ENCODE data around the gene CETN1.

CETN1 gene

DNA sequence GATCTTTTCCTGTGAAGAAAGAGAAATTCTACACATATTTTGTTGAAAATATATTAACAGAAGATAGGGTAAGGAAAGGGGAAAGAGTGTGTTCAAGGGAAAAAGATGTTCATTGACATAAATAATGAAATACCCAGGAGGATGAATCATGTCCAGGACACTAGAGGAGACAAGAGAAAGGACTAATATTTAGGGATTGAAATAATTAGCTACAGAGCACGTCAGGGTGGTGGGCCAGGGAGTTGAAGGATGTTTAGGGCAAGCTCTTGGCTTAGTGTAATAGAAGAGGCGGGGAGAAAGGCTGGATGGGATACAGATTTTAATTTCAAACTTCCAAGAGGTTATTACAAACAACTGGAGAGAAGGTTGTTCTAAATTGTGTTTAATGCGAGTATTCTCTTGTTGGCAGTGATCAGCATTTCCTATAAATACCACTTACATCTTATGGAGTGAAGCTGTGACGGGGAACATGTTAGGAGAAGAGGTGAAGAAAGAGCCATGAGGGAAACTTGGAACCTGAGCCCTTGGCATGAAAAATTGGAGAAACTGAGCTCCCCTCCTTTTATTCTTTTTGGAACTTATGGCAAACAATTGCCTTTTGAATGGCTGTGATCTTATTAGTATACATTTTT, 36.6 kb upstream of the CETN1 start:
- Histone ChIP-seq H3K27me3 (ENCODE audit: control insufficient read depth in 3 of 3, insufficient read depth in 3 of 3, low read depth in 1 of 3, low read length in 3 of 3) (no peaks in the 10 kb centered on the region), H3K4ac (ENCODE audit: low read length) (no peak overlapping the region), H3K9me3 (replicated peaks in 1 of 2; ENCODE audit: control insufficient read depth in 2 of 2, insufficient read depth in 1 of 2, low read depth in 1 of 2, low read length in 2 of 2) (peaks cover 0 to 2% of the 10 kb centered on the region in 2 donors), H3K4me1 (ENCODE audit: control insufficient read depth in 2 of 2, insufficient read depth in 1 of 2, low read depth in 1 of 2, low read length in 2 of 2) (no peaks in the 10 kb centered on the region), H3K9ac (ENCODE audit: low read depth, low read length, poor library complexity) (no peak overlapping the region), H3K36me3 (replicated peaks in 1 of 2; ENCODE audit: control insufficient read depth in 2 of 2, insufficient read depth in 2 of 2, low read length in 2 of 2) (no peaks in the 10 kb centered on the region), H2BK15ac (ENCODE audit: low read length) (no peak overlapping the region), H3K14ac (ENCODE audit: low read length) (no peak overlapping the region), H4K91ac (ENCODE audit: low read depth, low read length, poor library complexity) (no peak overlapping the region), H3K27ac (replicated peaks; ENCODE audit: low read length) (no peak overlapping the region), H3K23ac (ENCODE audit: low read depth, low read length, poor library complexity) (no peak overlapping the region), H2AK5ac (ENCODE audit: low read depth, low read length) (no peak overlapping the region), H2BK12ac (ENCODE audit: low read length) (no peak overlapping the region), H2AFZ (ENCODE audit: low read length) (no peak overlapping the region), H3K79me1 (ENCODE audit: low read depth, low read length) (no peaks in the 10 kb centered on the region), H3K18ac (ENCODE audit: low read length) (no peak overlapping the region), H3K4me2 (ENCODE audit: insufficient read depth, low read length, poor library complexity, severe bottlenecking) (no peak overlapping the region), H4K8ac (ENCODE audit: low read depth, low read length) (no peak overlapping the region), H3K4me3 (ENCODE audit: low read length in 2 of 2) (no peak overlapping the region), H2BK120ac (ENCODE audit: low read depth, low read length) (no peak overlapping the region), H2BK5ac (ENCODE audit: low read length) (no peak overlapping the region)
- WGBS, 2 donors (ENCODE audit: extremely low coverage in 2 of 2, insufficient read length in 2 of 2, insufficient replicate concordance in 1 of 2) = no CpG with 5 or more reads among the region's 4 CpGs
- DNase-seq (ENCODE audit: low spot score) = no peak

DNA sequence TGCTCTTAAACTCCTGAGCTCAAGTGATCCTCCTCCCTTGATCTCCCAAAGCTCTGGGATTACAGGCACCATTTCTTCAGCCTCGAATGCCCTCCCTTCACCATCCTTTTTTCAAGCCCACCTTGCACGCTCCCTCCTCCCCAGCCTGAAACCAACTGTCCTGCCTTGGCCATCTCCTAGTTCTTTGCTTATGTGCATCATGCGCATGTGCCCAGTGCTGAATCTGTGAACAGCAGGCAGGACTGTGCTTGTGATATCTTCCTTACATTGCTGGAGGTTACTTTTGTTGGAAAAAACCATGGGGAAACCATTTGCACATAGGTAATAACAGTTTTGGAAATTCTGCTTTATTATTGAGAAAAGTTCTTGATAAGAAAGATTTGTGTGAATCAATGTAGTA, 30.2 kb upstream of the CETN1 start:
- Histone ChIP-seq H2BK120ac (ENCODE audit: low read depth, low read length) (no peak overlapping the region), H3K23ac (ENCODE audit: low read depth, low read length, poor library complexity) (peak overlapping the region; percentile 8), H3K27ac (replicated peaks; ENCODE audit: low read length) (no peak overlapping the region), H2BK15ac (ENCODE audit: low read length) (no peak overlapping the region), H3K9me3 (replicated peaks in 1 of 2; ENCODE audit: control insufficient read depth in 2 of 2, insufficient read depth in 1 of 2, low read depth in 1 of 2, low read length in 2 of 2) (peaks cover 0 to 5% of the 10 kb centered on the region in 2 donors), H2AFZ (ENCODE audit: low read length) (no peak overlapping the region), H3K14ac (ENCODE audit: low read length) (no peak overlapping the region), H2BK12ac (ENCODE audit: low read length) (no peak overlapping the region), H3K4me2 (ENCODE audit: insufficient read depth, low read length, poor library complexity, severe bottlenecking) (no peak overlapping the region), H4K91ac (ENCODE audit: low read depth, low read length, poor library complexity) (no peak overlapping the region), H4K8ac (ENCODE audit: low read depth, low read length) (no peak overlapping the region), H3K18ac (ENCODE audit: low read length) (no peak overlapping the region), H2AK5ac (ENCODE audit: low read depth, low read length) (no peak overlapping the region), H2BK5ac (ENCODE audit: low read length) (no peak overlapping the region), H3K4ac (ENCODE audit: low read length) (no peak overlapping the region), H3K36me3 (replicated peaks in 1 of 2; ENCODE audit: control insufficient read depth in 2 of 2, insufficient read depth in 2 of 2, low read length in 2 of 2) (no peaks in the 10 kb centered on the region), H3K79me1 (ENCODE audit: low read depth, low read length) (no peaks in the 10 kb centered on the region), H3K27me3 (ENCODE audit: control insufficient read depth in 3 of 3, insufficient read depth in 3 of 3, low read depth in 1 of 3, low read length in 3 of 3) (no peaks in the 10 kb centered on the region), H3K4me3 (ENCODE audit: low read length in 2 of 2) (no peak overlapping the region), H3K4me1 (ENCODE audit: control insufficient read depth in 2 of 2, insufficient read depth in 1 of 2, low read depth in 1 of 2, low read length in 2 of 2) (no peaks in the 10 kb centered on the region), H3K9ac (ENCODE audit: low read depth, low read length, poor library complexity) (no peak overlapping the region)
- no CpG with 5 or more reads among the region's 3 CpGs for WGBS, 2 donors (ENCODE audit: extremely low coverage in 2 of 2, insufficient read length in 2 of 2, insufficient replicate concordance in 1 of 2)
- no peak for DNase-seq (ENCODE audit: low spot score)

DNA sequence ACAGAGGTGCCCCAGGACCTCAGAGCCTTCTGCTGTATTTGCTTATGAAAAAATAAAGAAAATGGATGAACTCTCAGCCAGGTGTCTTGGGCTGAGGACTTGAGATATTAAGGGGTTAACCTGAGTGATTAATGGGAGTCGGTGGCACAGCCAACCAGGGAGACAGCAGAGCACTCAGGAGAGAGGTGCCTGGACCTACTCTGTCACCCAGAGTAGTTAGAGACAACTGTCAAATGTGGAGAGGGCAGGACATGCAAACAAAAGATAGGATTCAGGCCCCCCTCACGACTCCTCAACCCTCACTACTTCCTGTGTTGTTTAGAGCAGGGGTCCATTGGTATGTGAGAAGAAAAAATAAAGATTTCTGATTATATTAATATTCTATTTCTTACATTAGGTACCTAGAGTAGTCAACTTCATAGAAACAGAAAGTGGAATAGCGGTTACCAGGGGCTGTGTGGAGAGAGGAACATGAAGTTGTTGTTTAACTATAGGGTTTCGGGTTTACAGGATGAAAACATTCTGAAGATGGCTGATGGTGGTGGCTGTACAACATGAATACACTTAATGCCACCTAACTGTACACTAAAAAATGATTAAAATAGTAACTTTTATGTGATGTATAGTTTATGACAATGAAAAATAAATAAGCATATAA, 28.6 kb upstream of the CETN1 start:
- peaks cover 0 to 3% of the 10 kb centered on the region in 2 donors for H3K9me3 ChIP-seq (replicated peaks in 1 of 2; ENCODE audit: control insufficient read depth in 2 of 2, insufficient read depth in 1 of 2, low read depth in 1 of 2, low read length in 2 of 2)
- no peak overlapping the region for H3K4ac ChIP-seq (ENCODE audit: low read length)
- H3K14ac ChIP-seq (ENCODE audit: low read length) = no peak overlapping the region
- no peak overlapping the region for H3K27ac ChIP-seq (replicated peaks; ENCODE audit: low read length)
- no peak overlapping the region for H2BK12ac ChIP-seq (ENCODE audit: low read length)
- H2AK5ac ChIP-seq (ENCODE audit: low read depth, low read length) = no peak overlapping the region
- H3K4me3 ChIP-seq (ENCODE audit: low read length in 2 of 2) = no peak overlapping the region
- no peak overlapping the region for H2AFZ ChIP-seq (ENCODE audit: low read length)
- no peaks in the 10 kb centered on the region for H3K36me3 ChIP-seq (replicated peaks in 1 of 2; ENCODE audit: control insufficient read depth in 2 of 2, insufficient read depth in 2 of 2, low read length in 2 of 2)
- H3K4me2 ChIP-seq (ENCODE audit: insufficient read depth, low read length, poor library complexity, severe bottlenecking) = no peak overlapping the region
- WGBS, 2 donors (ENCODE audit: extremely low coverage in 2 of 2, insufficient read length in 2 of 2, insufficient replicate concordance in 1 of 2) = no CpG with 5 or more reads among the region's 4 CpGs
- H3K18ac ChIP-seq (ENCODE audit: low read length) = no peak overlapping the region
- no peaks in the 10 kb centered on the region for H3K27me3 ChIP-seq (ENCODE audit: control insufficient read depth in 3 of 3, insufficient read depth in 3 of 3, low read depth in 1 of 3, low read length in 3 of 3)
- DNase-seq (ENCODE audit: low spot score) = no peak
- H3K79me1 ChIP-seq (ENCODE audit: low read depth, low read length) = no peaks in the 10 kb centered on the region
- no peak overlapping the region for H2BK5ac ChIP-seq (ENCODE audit: low read length)
- no peak overlapping the region for H2BK15ac ChIP-seq (ENCODE audit: low read length)
- H2BK120ac ChIP-seq (ENCODE audit: low read depth, low read length) = no peak overlapping the region
- H3K9ac ChIP-seq (ENCODE audit: low read depth, low read length, poor library complexity) = no peak overlapping the region
- H4K91ac ChIP-seq (ENCODE audit: low read depth, low read length, poor library complexity) = no peak overlapping the region
- H4K8ac ChIP-seq (ENCODE audit: low read depth, low read length) = no peak overlapping the region
- H3K23ac ChIP-seq (ENCODE audit: low read depth, low read length, poor library complexity) = no peak overlapping the region
- H3K4me1 ChIP-seq (ENCODE audit: control insufficient read depth in 2 of 2, insufficient read depth in 1 of 2, low read depth in 1 of 2, low read length in 2 of 2) = no peaks in the 10 kb centered on the region

DNA sequence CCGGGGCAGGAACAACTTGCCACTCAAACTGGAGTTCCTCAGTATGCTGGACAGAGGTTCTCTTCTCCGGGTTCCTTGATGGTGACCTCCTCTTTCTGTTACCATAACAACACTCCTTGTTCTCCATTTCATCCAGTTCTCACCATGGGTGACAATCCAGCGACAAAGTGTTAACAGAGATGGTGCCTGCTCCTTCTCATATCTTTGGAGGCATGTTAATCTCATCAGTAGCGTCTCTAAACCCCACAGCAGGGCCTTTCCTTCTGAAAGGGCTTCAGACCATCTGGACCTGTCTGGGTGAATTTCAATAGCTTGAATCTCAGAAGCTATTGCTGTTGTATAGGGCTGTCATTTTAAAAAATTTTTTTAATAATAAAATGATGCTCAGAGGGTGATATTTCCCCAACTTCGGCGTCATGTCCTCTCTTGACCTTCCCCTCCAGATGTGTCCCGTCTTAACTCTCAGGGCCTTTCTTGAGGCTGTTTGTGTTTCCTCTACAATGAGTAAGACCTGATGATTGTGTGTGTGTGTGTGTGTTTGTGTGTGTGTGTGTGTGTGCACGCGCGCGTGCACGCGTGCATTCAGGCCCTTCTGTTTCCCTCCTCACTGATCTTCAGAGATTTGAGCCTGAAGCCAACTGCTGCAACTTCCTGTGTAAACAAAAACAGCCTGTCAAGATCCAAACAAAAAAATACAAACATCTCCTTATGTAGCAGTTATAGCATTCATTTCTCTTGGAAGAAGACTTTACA, 24.3 kb upstream of the CETN1 start:
- H2BK5ac ChIP-seq (ENCODE audit: low read length) = no peak overlapping the region
- H3K9ac ChIP-seq (ENCODE audit: low read depth, low read length, poor library complexity) = no peak overlapping the region
- no peak overlapping the region for H2AFZ ChIP-seq (ENCODE audit: low read length)
- H4K91ac ChIP-seq (ENCODE audit: low read depth, low read length, poor library complexity) = no peak overlapping the region
- no peaks in the 10 kb centered on the region for H3K36me3 ChIP-seq (replicated peaks in 1 of 2; ENCODE audit: control insufficient read depth in 2 of 2, insufficient read depth in 2 of 2, low read length in 2 of 2)
- H2BK120ac ChIP-seq (ENCODE audit: low read depth, low read length) = no peak overlapping the region
- H4K8ac ChIP-seq (ENCODE audit: low read depth, low read length) = peak overlapping the region; percentile 95
- H3K79me1 ChIP-seq (ENCODE audit: low read depth, low read length) = no peaks in the 10 kb centered on the region
- no peaks in the 10 kb centered on the region for H3K4me1 ChIP-seq (ENCODE audit: control insufficient read depth in 2 of 2, insufficient read depth in 1 of 2, low read depth in 1 of 2, low read length in 2 of 2)
- no peaks in the 10 kb centered on the region for H3K27me3 ChIP-seq (ENCODE audit: control insufficient read depth in 3 of 3, insufficient read depth in 3 of 3, low read depth in 1 of 3, low read length in 3 of 3)
- H2AK5ac ChIP-seq (ENCODE audit: low read depth, low read length) = no peak overlapping the region
- no peak for DNase-seq (ENCODE audit: low spot score)
- no CpG with 5 or more reads among the region's 13 CpGs for WGBS, 2 donors (ENCODE audit: extremely low coverage in 2 of 2, insufficient read length in 2 of 2, insufficient replicate concordance in 1 of 2)
- H2BK15ac ChIP-seq (ENCODE audit: low read length) = no peak overlapping the region
- no peak overlapping the region for H3K4ac ChIP-seq (ENCODE audit: low read length)
- H3K27ac ChIP-seq (replicated peaks; ENCODE audit: low read length) = no peak overlapping the region
- H3K4me2 ChIP-seq (ENCODE audit: insufficient read depth, low read length, poor library complexity, severe bottlenecking) = no peak overlapping the region
- H3K14ac ChIP-seq (ENCODE audit: low read length) = no peak overlapping the region
- no peak overlapping the region for H3K18ac ChIP-seq (ENCODE audit: low read length)
- peaks cover 0 to 3% of the 10 kb centered on the region in 2 donors for H3K9me3 ChIP-seq (replicated peaks in 1 of 2; ENCODE audit: control insufficient read depth in 2 of 2, insufficient read depth in 1 of 2, low read depth in 1 of 2, low read length in 2 of 2)
- H3K4me3 ChIP-seq (ENCODE audit: low read length in 2 of 2) = no peak overlapping the region
- H3K23ac ChIP-seq (ENCODE audit: low read depth, low read length, poor library complexity) = no peak overlapping the region
- H2BK12ac ChIP-seq (ENCODE audit: low read length) = no peak overlapping the region
